Lung (tissue), 12 donors: ENCODE measurements around the gene HDAC4. TPM values are rescaled to one million over a fixed set of nuclear protein-coding genes. Genes with fewer than 3 reads are reported as not detected.

Experiments
- ATAC-seq: fragments of 200-7000 bp; cut with Tn5 transposase; one replicate; pipeline ENCODE4 v1.9.1; 2020; ENCODE audit warnings: moderate number of reproducible peaks; ENCODE audit not compliant: insufficient read depth, low FRiP score
- DNase-seq, 3 donors: peaks; one replicate each; pipeline ENCODE4 v3.0.0-alpha.2; 2013 to 2017
- H3K27ac ChIP-seq, 2 donors: one replicate each; pipeline ENCODE4 v1.5.1; 2013; ENCODE audit warnings: mild to moderate bottlenecking in 2 of 2, moderate library complexity in 2 of 2, control low read depth in 1 of 2, inconsistent platforms in 1 of 2, low read depth in 1 of 2, low read length in 1 of 2
- H3K27me3 ChIP-seq, 3 donors: one replicate each; pipeline ENCODE4 v1.5.1; 2013; ENCODE audit warnings: low read length in 2 of 3; ENCODE audit not compliant: control insufficient read depth in 3 of 3, insufficient read depth in 3 of 3
- H3K36me3 ChIP-seq, 4 donors: one replicate each; pipeline ENCODE4 v1.5.1; 2013; ENCODE audit warnings: low read length in 4 of 4, mild to moderate bottlenecking in 1 of 4, moderate library complexity in 1 of 4; ENCODE audit not compliant: control insufficient read depth in 4 of 4, insufficient read depth in 4 of 4
- H3K4me1 ChIP-seq, 5 donors: one replicate each; pipeline ENCODE4 v1.5.1; 2013; ENCODE audit warnings: low read length in 5 of 5, mild to moderate bottlenecking in 2 of 5, moderate library complexity in 1 of 5; ENCODE audit not compliant: control insufficient read depth in 5 of 5, insufficient read depth in 5 of 5
- H3K4me3 ChIP-seq: one replicate; pipeline ENCODE4 v1.5.1; 2013; ENCODE audit warnings: mild to moderate bottlenecking, control low read depth, moderate library complexity
- H3K9ac ChIP-seq, 2 donors: one replicate each; pipeline ENCODE4 v1.5.1; 2013; ENCODE audit warnings: low read length in 2 of 2, control low read depth in 1 of 2; ENCODE audit not compliant: insufficient read depth in 1 of 2
- H3K9me3 ChIP-seq, 4 donors: one replicate each; pipeline ENCODE4 v1.5.1; 2013; ENCODE audit warnings: low read length in 3 of 4, mild to moderate bottlenecking in 1 of 4, moderate library complexity in 1 of 4; ENCODE audit not compliant: control insufficient read depth in 4 of 4, insufficient read depth in 3 of 4
- WGBS, 2 donors: extraction: QIAGEN DNeasy Blood & Tissue Kit; methylation state at CpG; one replicate each; pipeline ENCODE4 v1.1.7; 2013; 5-methylcytosine and 5-hydroxymethylcytosine counted together
- polyA plus RNA-seq, 2 donors: library from polyadenylated mRNA; stranded (reverse); fragments of 200-250 nt; gene quantifications; one replicate each; pipeline ENCODE4 v1.2.1, GENCODE V29; 2013
- total RNA-seq, 2 donors: library from RNA; depleted of rRNA in 1 of 2; stranded (reverse); fragments of >200 nt in 1 of 2; gene quantifications; one replicate each; pipeline ENCODE4 v1.2.1, GENCODE V29; 2014 to 2021
- TF ChIP-seq, protein P1 (sequence below): IDR thresholded peaks from 2 replicates; pipeline ENCODE4 v1.5.1; 2012; ENCODE audit warnings: mild to moderate bottlenecking; ENCODE audit errors: control extremely low read depth, extremely low read depth
- donor health status: control.
- donor health status: control.
- donor health status: Bipolar disorder and iron deficiency.
- donor health status: healthy.
- donor health status: DM: yes; HTN: yes; CAD: no.

HDAC4 gene
- total and polyA plus RNA-seq, 4 donors: 6.9 to 47.7 (median 20.7) TPM

DNA sequence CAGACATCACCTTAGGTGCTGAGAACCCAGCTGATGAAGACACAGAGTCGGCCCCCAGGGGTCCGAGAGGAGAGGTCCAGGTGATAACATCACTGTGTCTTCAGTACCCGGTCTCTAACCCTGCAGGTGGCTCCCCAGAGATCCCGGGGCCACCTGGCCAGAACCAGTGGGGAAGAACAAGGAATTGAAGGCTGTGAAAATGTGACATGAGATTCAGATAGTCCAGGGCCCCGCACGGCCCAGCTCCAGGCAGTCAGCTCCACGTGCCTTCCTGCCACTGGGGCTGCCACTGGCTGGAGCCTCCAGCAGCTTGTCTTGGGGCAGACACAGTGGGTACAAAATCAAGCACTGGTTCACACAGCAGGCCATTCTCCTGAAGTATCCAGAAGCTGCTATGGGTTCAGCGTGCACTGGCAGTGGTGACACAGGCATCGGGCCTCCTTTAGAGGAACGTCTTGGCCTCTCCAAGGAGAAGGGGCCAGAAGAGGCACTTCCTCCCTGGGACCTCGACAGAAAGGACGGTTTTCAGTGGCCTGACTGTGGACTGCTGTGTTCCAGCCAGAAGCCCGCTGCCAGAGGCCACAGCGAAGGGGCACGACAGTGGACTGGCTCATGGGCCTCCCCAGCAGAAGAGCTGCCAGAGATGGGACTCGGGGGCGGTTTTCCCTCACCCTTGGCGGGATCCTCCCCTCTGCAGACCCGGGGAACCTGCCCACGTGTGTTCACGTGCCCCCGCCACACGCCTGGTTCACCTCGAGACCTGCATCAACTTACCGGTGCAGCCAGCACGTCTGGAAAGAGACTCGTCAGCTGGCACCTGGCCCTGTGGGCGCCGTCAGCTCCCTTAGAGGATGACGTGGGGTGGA, 150.4 kb downstream of the HDAC4 start:
- Histone ChIP-seq H3K36me3 (no peaks in the 10 kb centered on the region), H3K4me3 (no peak overlapping the region), H3K9me3 (no peaks in the 10 kb centered on the region), H3K27ac (peak overlapping the region; percentile 3 to 16), H3K27me3 (no peaks in the 10 kb centered on the region), H3K9ac (no peak overlapping the region), H3K4me1 (peaks cover 11 to 49% (median 28%) of the 10 kb centered on the region in 5 donors)
- ATAC-seq: no peak
- TF ChIP-seq, protein P1, sequence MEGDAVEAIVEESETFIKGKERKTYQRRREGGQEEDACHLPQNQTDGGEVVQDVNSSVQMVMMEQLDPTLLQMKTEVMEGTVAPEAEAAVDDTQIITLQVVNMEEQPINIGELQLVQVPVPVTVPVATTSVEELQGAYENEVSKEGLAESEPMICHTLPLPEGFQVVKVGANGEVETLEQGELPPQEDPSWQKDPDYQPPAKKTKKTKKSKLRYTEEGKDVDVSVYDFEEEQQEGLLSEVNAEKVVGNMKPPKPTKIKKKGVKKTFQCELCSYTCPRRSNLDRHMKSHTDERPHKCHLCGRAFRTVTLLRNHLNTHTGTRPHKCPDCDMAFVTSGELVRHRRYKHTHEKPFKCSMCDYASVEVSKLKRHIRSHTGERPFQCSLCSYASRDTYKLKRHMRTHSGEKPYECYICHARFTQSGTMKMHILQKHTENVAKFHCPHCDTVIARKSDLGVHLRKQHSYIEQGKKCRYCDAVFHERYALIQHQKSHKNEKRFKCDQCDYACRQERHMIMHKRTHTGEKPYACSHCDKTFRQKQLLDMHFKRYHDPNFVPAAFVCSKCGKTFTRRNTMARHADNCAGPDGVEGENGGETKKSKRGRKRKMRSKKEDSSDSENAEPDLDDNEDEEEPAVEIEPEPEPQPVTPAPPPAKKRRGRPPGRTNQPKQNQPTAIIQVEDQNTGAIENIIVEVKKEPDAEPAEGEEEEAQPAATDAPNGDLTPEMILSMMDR: no peak
- DNase-seq: no peak
- 72 to 87% methylated on average over 30 of the region's 30 CpGs for WGBS, 2 donors

DNA sequence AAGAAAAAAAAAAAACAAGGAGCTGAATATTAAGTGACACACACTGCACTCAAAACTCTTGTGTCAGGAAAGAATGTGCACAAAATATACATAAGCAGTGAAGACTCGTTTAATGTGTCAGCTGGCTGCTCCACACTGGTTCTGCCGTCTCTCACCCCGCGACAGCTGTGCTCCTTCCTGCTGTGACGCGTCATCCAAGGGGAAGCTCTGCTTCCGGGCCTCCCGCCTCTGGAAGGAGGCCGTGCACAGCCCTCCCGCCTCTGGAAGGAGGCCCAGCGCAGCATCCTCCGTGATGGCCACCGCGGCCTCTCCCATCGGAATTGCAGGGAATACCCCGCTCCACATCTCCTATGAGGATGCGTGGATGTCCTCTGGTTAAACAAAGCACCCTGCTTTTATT, 151.0 kb downstream of the HDAC4 start:
- Histone ChIP-seq H3K36me3 (no peaks in the 10 kb centered on the region), H3K4me3 (no peak overlapping the region), H3K27me3 (no peaks in the 10 kb centered on the region), H3K9ac (no peak overlapping the region), H3K9me3 (no peaks in the 10 kb centered on the region), H3K27ac (peak overlapping the region in 1 of 2 donors; percentile 3), H3K4me1 (peaks cover 9 to 49% (median 27%) of the 10 kb centered on the region in 5 donors)
- 33 to 41% methylated on average over 17 of the region's 17 CpGs for WGBS, 2 donors
- TF ChIP-seq, protein P1: no peak
- DNase-seq (peak; percentile 98 to 99 (median 99)), ATAC-seq (peak; percentile 58)

DNA sequence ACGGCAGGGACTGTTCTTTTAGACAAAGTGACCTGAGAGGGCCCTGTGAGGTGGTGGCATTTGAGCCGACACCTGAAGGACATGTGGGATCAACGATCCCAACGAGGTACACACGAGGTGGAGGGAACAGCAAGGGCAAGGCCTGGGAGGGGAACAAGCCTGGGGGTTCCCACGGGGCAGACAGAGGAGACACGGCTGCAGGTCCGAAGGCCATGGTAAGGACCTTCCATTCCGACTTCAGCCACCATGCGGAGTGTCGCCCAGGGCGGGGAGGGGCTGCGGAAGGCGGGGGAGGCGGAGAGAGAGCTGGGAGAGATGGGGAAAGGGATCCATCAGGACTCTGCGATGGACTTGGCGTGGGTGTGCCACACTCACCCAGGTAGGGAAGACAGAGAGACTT, 151.8 kb downstream of the HDAC4 start:
- ATAC-seq (no peak), DNase-seq (no peak)
- peak overlapping the region in 1 of 2 donors; percentile 39 for H3K27ac ChIP-seq
- peaks cover 13 to 49% (median 27%) of the 10 kb centered on the region in 5 donors for H3K4me1 ChIP-seq
- no peaks in the 10 kb centered on the region for H3K36me3 ChIP-seq
- peak overlapping the region in 1 of 2 donors; percentile 26 for H3K9ac ChIP-seq
- TF ChIP-seq, protein P1: no peak
- H3K9me3 ChIP-seq: no peaks in the 10 kb centered on the region
- H3K4me3 ChIP-seq: no peak overlapping the region
- 91 to 93% methylated on average over 17 of the region's 17 CpGs for WGBS, 2 donors
- no peaks in the 10 kb centered on the region for H3K27me3 ChIP-seq
